ENCODE data around the gene HSF2BP. TPM values are rescaled to one million over a fixed set of nuclear protein-coding genes. Genes with fewer than 3 reads are reported as not detected.

The HSF2BP gene
- total RNA-seq, 1 experiment from 2014 or later = 1.5 TPM

- no peak overlapping the region; the same call in 1 of the 2 replicates for H3K14ac ChIP-seq (ENCODE audit: insufficient read depth, low read length)
- H4K91ac ChIP-seq (ENCODE audit: insufficient read length, low read depth, low read length) = no peak overlapping the region
- no peaks in the 10 kb centered on the region for H3K79me2 ChIP-seq (ENCODE audit: insufficient read depth, low read length)
- H3K9ac ChIP-seq (ENCODE audit: extremely low read depth, insufficient read length, low read length) = no peak overlapping the region
- H3K9me3 Mint-ChIP-seq = no peaks in the 10 kb centered on the region
- no peaks in the 10 kb centered on the region for H3K79me1 ChIP-seq (ENCODE audit: insufficient read depth, low read depth, low read length, poor library complexity, severe bottlenecking)
- no peak overlapping the region for H2AFZ ChIP-seq (ENCODE audit: low read length)
- H3K4ac ChIP-seq (ENCODE audit: low read depth, low read length) = no peak overlapping the region
- no peaks in the 10 kb centered on the region for H3K27me3 ChIP-seq (ENCODE audit: insufficient read depth, low read length)
- H2BK5ac ChIP-seq (ENCODE audit: insufficient read length, low read length) = no peak overlapping the region
- H3K18ac ChIP-seq (ENCODE audit: insufficient read length, low read depth, low read length) = no peak overlapping the region
- no peak overlapping the region for H2AK5ac ChIP-seq (ENCODE audit: insufficient read length, low read length)
- no CpG with 5 or more reads among the region's 9 CpGs for WGBS (ENCODE audit: extremely low coverage, insufficient read length, low lambda C conversion rate)
- H3K4me1 ChIP-seq (ENCODE audit: insufficient read depth, low read length) = no peaks in the 10 kb centered on the region
- no peak overlapping the region for H3K4me3 Mint-ChIP-seq
- H3K27me3 Mint-ChIP-seq (ENCODE audit: low read depth) = no peaks in the 10 kb centered on the region; the same call in 1 of the 2 replicates
- H3K4me1 Mint-ChIP-seq = peaks cover 11 to 16% of the 10 kb centered on the region in 2 experiments
- no peak overlapping the region for H2BK12ac ChIP-seq (ENCODE audit: insufficient read length, low read depth, low read length)
- DNase-seq = no peak
- H3K9me3 ChIP-seq (ENCODE audit: control insufficient read depth, low read depth, low read length) = no peaks in the 10 kb centered on the region
- no peak for TF ChIP-seq CTCF (conservative IDR thresholded peaks at IDR 0.05)
- no peak overlapping the region for H2BK120ac ChIP-seq (ENCODE audit: low read depth, low read length, poor library complexity, severe bottlenecking)
- no peaks in the 10 kb centered on the region for H4K20me1 ChIP-seq (ENCODE audit: control insufficient read depth, insufficient read depth, insufficient read length)
- H3K4me2 ChIP-seq (ENCODE audit: insufficient read depth, insufficient read length, low read length) = no peak overlapping the region
- H3K27ac Mint-ChIP-seq = no peak overlapping the region
- no peak overlapping the region for H2BK20ac ChIP-seq (ENCODE audit: low read depth, low read length, poor library complexity, severe bottlenecking)
- no peak overlapping the region for H4K8ac ChIP-seq (replicated peaks; ENCODE audit: insufficient read length, low read depth, low read length)
- no peak overlapping the region for H3K56ac ChIP-seq (ENCODE audit: insufficient read length, low read depth, low read length)
- no peaks in the 10 kb centered on the region for H3K23me2 ChIP-seq (ENCODE audit: insufficient read length, low read depth, low read length, poor library complexity, severe bottlenecking)
- no peak overlapping the region for H3K23ac ChIP-seq (ENCODE audit: insufficient read length, low read depth, low read length)
- H4K5ac ChIP-seq (ENCODE audit: insufficient read length, low read depth, low read length) = no peak overlapping the region
- no peak overlapping the region for H3T11ph ChIP-seq (ENCODE audit: low read length)
- H3K36me3 Mint-ChIP-seq (ENCODE audit: insufficient read depth in 1 of 3, low read depth in 3 of 3) = no peaks in the 10 kb centered on the region
- no peak overlapping the region for H3K27ac ChIP-seq (ENCODE audit: insufficient read length, low read depth, low read length)
- H2BK15ac ChIP-seq (ENCODE audit: low read depth, low read length) = no peak overlapping the region
Observed at GRCh38 chr21:43648171-43648570, 11.1 kb downstream of the HSF2BP start.
